GM06990 (cell line): Measurements from ENCODE around the gene MED27.

Source experiments
- DNase-seq: peaks from one replicate; pipeline ENCODE4 v3.0.0-alpha.2; 2011; ENCODE audit not compliant: insufficient read length; ENCODE audit errors: extremely low read depth
- H3K27me3 ChIP-seq: replicated peaks from 2 replicates; pipeline ENCODE4 v1.6.0; 2011; ENCODE audit warnings: low read length; ENCODE audit not compliant: control insufficient read depth, insufficient read depth
- H3K36me3 ChIP-seq: 2 replicates; pipeline ENCODE4 v1.5.1; 2011; ENCODE audit warnings: low read length; ENCODE audit not compliant: control insufficient read depth, insufficient read depth
- H3K4me3 ChIP-seq: replicated peaks from 2 replicates; pipeline ENCODE4 v1.5.1; 2011; ENCODE audit warnings: low read depth, mild to moderate bottlenecking, control low read depth, low read length
- TF ChIP-seq, protein P1 (sequence below): IDR thresholded peaks from 2 replicates; pipeline ENCODE4 v1.5.1; 2011; ENCODE audit warnings: low read length, control low read depth, mild to moderate bottlenecking, inconsistent platforms; ENCODE audit not compliant: insufficient read depth, poor library complexity, severe bottlenecking

MED27 gene

DNA sequence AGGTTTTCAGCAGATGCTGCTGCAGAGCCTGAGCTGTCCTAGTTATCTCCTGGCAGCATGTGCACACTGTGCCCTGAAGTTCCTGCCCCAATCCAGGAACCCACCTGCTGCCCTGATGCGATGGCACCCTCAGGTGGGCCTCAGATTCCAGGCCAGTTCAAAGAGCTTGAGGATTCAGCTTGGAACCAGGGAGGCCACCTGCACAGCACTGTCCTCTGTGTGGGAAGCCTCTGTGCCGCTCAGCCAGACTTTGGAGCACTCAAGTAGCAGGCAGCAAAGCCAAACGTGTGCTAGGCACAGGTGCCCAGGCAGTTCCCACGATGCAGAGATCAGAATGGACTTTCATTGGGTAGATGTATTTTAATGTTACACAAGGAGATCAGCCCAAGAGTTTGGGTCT lies 207.0 kb downstream of the MED27 start:
- Histone ChIP-seq H3K4me3 (no peak overlapping the region), H3K27me3 (no peaks in the 10 kb centered on the region)
- TF ChIP-seq, protein P1, sequence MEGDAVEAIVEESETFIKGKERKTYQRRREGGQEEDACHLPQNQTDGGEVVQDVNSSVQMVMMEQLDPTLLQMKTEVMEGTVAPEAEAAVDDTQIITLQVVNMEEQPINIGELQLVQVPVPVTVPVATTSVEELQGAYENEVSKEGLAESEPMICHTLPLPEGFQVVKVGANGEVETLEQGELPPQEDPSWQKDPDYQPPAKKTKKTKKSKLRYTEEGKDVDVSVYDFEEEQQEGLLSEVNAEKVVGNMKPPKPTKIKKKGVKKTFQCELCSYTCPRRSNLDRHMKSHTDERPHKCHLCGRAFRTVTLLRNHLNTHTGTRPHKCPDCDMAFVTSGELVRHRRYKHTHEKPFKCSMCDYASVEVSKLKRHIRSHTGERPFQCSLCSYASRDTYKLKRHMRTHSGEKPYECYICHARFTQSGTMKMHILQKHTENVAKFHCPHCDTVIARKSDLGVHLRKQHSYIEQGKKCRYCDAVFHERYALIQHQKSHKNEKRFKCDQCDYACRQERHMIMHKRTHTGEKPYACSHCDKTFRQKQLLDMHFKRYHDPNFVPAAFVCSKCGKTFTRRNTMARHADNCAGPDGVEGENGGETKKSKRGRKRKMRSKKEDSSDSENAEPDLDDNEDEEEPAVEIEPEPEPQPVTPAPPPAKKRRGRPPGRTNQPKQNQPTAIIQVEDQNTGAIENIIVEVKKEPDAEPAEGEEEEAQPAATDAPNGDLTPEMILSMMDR, result no peak

DNA sequence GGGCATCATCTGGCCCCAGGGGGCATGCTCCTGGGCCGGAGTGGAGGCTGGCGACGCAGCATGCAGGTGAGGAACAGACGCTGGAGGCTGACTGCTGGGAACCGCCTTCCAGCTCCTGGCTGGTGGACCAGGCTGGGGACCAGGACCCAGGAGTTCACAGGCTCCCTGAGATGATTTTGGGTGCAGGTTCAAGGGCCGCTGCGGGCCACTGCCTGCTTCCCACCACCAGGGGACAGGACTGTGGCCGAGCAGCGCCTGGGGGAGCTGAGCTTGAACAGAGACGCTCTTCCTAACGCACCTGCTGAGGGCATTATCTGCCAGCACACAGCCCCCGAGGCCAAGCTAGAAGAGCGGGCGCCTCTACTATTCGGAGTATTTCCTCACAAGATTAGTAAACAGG lies 207.7 kb downstream of the MED27 start:
- Histone ChIP-seq H3K36me3 (no peaks in the 10 kb centered on the region; the same call in 1 of the 2 replicates), H3K27me3 (no peaks in the 10 kb centered on the region), H3K4me3 (no peak overlapping the region)
- DNase-seq, result no peak
- TF ChIP-seq, protein P1, result peak; percentile 28

More for the DNA sequence above, 207.0 kb downstream of the MED27 start:
- no peaks in the 10 kb centered on the region; the same call in 1 of the 2 replicates for H3K36me3 ChIP-seq
- no peak for DNase-seq

DNA sequence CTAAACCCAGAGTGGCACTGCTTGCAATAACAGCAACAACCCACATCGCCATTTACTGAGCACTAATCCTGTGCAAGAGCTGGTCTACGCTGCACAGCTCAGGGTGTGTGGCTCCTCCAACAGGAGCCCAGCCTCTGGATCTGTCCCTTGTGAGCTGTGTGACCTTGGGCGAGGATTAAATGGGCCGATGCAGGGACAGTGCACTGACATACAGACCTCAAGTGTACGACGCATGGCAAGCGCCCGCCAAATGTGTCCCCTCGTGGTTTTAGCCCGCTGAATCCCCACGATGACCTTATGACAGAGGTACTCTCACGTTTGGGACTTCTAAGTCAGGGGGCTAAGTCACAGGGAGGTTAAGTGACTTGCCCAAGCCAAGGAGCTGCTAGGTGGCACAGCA lies 209.5 kb downstream of the MED27 start:
- Histone ChIP-seq H3K36me3 (no peaks in the 10 kb centered on the region; the same call in 1 of the 2 replicates), H3K27me3 (no peaks in the 10 kb centered on the region), H3K4me3 (no peak overlapping the region)
- TF ChIP-seq, protein P1, result no peak
- no peak for DNase-seq

DNA sequence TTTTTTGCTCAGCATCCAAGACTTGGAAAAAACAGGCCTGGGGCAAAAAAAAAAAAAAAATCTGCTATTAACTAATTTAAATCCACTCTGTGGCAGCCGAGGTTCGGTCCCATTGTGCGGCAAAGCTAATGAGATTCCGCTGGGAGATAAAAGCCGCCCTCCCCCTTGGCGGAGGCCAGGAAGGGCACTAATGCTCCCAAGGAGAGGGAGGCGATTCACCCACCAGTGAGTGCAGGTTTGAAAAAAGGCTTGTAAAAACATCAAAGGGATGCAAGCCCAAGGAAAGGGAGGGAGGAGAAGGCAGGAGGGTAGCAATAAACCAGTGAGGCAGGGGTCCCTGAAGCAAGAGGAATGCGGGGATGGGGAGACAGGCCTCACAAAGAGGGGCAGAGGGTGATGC lies 210.3 kb downstream of the MED27 start:
- Histone ChIP-seq H3K4me3 (no peak overlapping the region), H3K36me3 (no peaks in the 10 kb centered on the region; the same call in none of the 2 replicates), H3K27me3 (no peaks in the 10 kb centered on the region)
- TF ChIP-seq, protein P1, result no peak
- DNase-seq, result no peak

DNA sequence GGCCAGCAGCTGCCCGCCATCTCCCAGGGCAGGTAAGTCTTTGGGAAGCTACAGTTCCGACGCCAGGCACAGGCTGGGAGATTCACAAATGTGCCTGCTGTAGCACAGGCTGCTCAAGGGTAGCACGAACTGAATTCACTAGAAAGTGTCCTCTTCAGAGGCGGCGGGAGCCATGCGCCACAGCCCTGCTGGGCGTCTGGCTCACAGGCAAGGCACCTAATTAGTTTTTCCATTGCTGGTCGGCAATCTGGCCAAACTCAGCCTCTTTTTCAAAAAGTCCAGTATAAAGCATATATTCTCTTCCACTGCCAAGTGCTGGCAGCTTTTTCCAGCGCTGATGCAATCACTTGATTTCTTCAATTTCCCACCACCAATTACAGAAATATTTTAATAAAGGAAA lies 210.9 kb downstream of the MED27 start:
- no peak for DNase-seq
- no peaks in the 10 kb centered on the region; the same call in none of the 2 replicates for H3K36me3 ChIP-seq
- TF ChIP-seq, protein P1, result no peak
- H3K4me3 ChIP-seq, result no peak overlapping the region
- no peaks in the 10 kb centered on the region for H3K27me3 ChIP-seq

DNA sequence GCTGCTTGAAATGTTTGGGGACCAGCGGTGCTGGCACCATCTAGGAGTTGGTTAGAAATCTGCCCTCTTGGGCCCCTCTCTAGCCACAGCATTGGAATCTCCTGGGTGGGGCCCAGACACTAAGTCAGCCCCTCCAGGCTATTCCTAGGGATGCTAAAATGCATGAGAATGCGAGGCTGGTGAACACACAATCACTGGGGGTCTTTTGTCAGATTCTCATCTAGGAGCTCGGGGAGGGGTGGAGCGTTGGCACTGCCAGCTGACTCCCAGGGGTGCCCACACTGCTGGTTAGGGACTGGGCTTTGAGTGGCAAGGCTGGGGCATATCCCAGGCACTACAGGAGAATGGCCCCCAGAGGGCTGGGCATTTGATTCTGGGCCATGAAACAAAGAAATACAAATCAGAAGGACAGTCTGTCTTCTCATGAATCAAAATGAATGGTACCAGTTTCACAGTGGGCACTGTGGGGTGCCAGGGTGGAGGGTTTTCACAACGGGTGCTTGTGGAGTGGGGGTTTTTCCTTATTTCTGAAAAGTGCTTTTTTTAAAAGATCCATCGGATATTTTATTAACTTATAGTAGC lies 212.0 kb downstream of the MED27 start:
- H3K27me3 ChIP-seq, result no peaks in the 10 kb centered on the region
- TF ChIP-seq, protein P1, result no peak
- H3K36me3 ChIP-seq, result no peaks in the 10 kb centered on the region; the same call in none of the 2 replicates
- DNase-seq, result no peak
- H3K4me3 ChIP-seq, result no peak overlapping the region
